ENCODE data around the gene NAIF1.
A peak's percentile ranks its signal among the peaks of the same experiment; 100 is the strongest.

The NAIF1 gene

DNA sequence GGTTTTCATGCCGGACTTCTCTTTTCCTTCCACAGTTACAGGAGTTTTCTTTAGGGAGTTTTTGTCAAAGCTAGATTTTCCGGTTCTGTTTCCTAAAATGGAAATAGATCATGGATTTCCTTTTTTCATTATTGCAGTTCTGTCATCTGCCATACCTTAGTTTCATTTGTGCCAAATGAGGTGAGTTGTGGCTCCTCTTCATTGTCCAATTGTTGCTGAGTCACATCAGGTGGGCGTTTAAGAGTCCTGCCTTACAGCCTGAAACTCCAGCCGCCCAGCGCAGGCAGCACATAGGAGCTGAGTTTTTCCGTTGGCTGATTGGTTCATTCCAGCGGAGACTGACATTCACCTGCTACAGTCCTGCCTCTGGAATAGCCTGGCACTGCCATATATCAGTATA lies 15.0 kb upstream of the NAIF1 start:
- no peak overlapping the region for H3K4me3 ChIP-seq (ENCODE audit: control insufficient read depth, low read depth, low read length)
- TF ChIP-seq, protein P1, sequence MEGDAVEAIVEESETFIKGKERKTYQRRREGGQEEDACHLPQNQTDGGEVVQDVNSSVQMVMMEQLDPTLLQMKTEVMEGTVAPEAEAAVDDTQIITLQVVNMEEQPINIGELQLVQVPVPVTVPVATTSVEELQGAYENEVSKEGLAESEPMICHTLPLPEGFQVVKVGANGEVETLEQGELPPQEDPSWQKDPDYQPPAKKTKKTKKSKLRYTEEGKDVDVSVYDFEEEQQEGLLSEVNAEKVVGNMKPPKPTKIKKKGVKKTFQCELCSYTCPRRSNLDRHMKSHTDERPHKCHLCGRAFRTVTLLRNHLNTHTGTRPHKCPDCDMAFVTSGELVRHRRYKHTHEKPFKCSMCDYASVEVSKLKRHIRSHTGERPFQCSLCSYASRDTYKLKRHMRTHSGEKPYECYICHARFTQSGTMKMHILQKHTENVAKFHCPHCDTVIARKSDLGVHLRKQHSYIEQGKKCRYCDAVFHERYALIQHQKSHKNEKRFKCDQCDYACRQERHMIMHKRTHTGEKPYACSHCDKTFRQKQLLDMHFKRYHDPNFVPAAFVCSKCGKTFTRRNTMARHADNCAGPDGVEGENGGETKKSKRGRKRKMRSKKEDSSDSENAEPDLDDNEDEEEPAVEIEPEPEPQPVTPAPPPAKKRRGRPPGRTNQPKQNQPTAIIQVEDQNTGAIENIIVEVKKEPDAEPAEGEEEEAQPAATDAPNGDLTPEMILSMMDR (IDR thresholded peaks at IDR 0.05; ENCODE audit: control insufficient read depth, insufficient read depth, low read depth, low read length, missing control alignments): no peak
- no peak for DNase-seq (ENCODE audit: low read depth)

DNA sequence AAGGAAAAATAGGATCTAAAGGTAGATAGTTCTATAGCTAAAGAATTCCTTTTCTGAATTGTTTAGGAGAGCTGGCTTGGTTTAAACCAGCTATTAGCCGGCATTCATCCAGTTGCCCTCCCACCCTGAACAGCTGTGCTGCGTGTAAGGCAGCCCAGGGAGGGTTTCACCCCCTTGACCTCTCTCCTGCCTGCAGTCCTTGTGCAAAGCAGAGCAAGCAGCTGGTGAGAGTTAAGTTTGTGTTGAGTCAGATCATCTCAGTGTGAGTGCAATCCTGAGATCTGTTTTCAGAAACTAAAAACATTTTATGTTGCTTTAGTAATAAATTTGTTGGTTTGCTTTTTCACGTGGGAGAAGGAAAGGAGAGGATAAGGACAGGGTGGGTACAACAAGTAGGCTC lies 13.9 kb upstream of the NAIF1 start:
- peak; percentile 87 for DNase-seq (ENCODE audit: low read depth)
- TF ChIP-seq, protein P1 (IDR thresholded peaks at IDR 0.05; ENCODE audit: control insufficient read depth, insufficient read depth, low read depth, low read length, missing control alignments): no peak
- no peak overlapping the region for H3K4me3 ChIP-seq (ENCODE audit: control insufficient read depth, low read depth, low read length)

DNA sequence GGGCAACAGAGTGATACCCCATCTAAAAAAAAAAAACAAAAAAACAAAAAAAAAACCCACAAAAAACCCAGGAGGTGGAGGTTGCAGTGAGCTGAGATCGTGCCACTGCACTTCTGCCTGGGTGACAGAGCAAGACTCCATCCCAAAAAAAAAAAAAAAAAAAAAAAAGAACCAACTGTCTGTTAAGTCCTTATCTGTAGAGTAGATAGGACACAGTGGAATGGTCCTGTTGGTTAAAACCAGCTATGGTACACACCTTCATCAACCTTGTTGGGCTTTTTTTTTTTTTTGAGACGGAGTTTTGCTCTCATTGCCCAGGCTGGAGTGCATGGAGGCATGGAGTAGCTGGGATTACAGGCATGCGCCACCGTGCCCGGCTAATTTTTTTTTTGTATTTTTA lies 13.1 kb upstream of the NAIF1 start:
- DNase-seq (ENCODE audit: low read depth): no peak
- no peak overlapping the region for H3K4me3 ChIP-seq (ENCODE audit: control insufficient read depth, low read depth, low read length)
- TF ChIP-seq, protein P1 (IDR thresholded peaks at IDR 0.05; ENCODE audit: control insufficient read depth, insufficient read depth, low read depth, low read length, missing control alignments): no peak

DNA sequence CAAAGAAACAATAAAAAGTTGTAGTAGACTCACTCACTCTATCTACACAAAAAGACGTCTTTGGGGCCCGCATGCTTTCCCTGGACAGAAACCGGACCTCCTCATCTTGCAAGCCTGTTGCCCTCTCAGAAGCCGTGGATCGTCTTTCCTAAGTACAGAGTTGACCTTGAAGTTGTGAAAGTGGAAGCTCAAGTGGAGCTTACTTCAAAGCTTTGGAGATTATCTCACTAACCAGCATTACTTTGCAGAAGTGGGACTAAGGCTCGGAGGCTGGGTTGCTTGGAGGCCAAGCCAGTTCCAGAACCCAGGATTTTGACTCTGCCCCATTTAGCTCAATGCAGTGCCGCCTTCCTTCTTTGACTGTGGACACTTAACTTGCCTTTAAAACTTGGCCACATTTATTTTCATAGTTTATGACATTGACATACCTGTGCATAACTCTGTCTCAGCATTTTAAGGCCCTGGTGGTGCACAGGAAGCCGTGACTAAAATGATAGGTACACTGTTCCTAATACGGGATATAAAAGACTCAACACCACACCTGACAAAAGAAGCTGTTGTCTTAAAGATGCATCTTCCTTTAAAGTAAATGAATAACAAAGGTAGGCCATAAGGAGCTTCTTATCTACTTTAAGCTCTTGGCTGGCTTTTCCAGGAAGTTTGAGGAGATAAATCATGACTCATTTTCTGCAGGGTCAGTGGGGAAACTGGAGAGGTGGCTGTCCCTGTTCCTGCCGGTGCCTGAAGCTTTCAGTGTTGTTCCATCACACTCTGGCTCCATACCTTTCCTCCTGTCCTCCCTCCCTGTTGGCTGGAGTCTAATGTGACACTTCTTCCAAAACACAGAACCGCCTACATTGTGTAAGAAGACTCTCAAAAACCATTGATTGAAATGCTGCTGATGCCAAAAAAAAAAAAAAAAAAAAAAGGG lies 11.6 kb upstream of the NAIF1 start:
- TF ChIP-seq, protein P1 (IDR thresholded peaks at IDR 0.05; ENCODE audit: control insufficient read depth, insufficient read depth, low read depth, low read length, missing control alignments): no peak
- H3K4me3 ChIP-seq (ENCODE audit: control insufficient read depth, low read depth, low read length): no peak overlapping the region
- DNase-seq (ENCODE audit: low read depth): no peak

DNA sequence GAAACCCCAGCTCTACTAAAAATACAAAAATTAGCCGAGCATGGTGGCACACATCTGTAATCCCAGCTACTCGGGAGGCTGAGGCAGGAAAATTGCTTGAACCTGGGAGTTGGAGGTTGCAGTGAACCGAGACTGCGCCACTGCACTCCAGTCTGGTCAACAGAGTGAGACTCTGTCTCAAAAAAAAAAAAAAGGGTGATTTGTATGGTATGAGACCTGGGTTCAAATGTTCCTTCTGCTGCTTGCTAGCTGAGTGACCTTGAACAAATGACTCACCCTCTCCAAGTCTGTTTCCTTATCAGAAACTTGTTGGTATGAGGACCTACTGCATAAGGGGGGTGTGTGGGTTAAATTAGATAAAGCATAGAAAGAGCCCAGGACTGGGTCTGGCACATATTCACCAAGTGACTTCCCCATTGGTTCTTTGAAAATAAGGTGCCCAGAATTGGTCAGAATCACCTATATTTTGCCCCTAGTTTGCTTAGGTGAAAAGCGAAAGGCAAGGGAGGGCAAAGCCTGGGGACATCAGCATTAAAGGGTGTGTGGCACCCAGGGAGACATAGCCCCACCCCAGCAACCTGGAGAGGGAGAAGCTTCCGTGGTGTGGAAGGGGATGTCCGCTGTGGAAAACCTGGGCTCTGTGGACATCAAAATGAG lies 10.9 kb upstream of the NAIF1 start:
- no peak for DNase-seq (ENCODE audit: low read depth)
- TF ChIP-seq, protein P1 (IDR thresholded peaks at IDR 0.05; ENCODE audit: control insufficient read depth, insufficient read depth, low read depth, low read length, missing control alignments): no peak
- H3K4me3 ChIP-seq (ENCODE audit: control insufficient read depth, low read depth, low read length): no peak overlapping the region

DNA sequence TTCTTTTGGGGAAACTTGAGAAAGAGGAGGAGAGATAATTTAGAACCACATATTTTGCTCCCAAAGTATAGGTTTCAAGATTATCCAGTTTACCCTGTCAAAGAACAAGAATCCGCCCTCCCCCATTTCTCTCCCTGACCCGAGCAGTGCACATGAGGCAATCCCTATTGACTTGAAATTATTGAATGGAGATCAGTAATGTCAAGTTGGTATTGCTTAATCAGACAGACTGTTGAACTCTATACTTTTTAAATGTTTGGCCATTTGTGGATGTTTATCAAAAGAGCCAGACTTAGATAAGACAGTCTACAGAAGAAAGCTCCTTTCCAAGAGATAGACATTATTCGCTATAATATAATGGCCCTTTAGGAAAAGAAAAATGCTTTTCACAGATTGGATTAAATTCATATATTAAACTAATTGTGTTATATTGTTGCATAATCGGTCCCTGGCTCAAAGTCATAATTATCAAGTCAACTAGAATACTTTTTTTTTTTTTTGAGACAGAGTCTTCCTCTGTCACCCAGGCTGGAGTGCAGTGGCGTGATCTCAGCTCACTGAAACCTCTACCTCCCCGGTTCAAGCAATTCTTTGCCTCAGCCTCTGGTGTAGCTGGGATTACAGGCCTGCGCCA lies 6.2 kb upstream of the NAIF1 start:
- TF ChIP-seq, protein P1 (IDR thresholded peaks at IDR 0.05; ENCODE audit: control insufficient read depth, insufficient read depth, low read depth, low read length, missing control alignments): no peak
- no peak for DNase-seq (ENCODE audit: low read depth)
- H3K4me3 ChIP-seq (ENCODE audit: control insufficient read depth, low read depth, low read length): no peak overlapping the region

All from AG09309 (cell line).